ENCODE measurements around the gene OR4F6. TPM values are rescaled to one million over a fixed set of nuclear protein-coding genes. Genes with fewer than 3 reads are reported as not detected.
"Not testable (repeated sequence)": the region's sequence is repeated elsewhere in the genome, so short reads cannot be mapped to it uniquely, and the experiment has no call there.

OR4F6 gene
- total RNA-seq, 1 experiment from 2014 or later, result not detected

- Histone ChIP-seq H3K27me3 (replicated peaks; ENCODE audit: control insufficient read depth, insufficient read depth, low read length) (no peaks in the 10 kb centered on the region), H3K9me3 (no peaks in the 10 kb centered on the region), H3K4me1 (no peaks in the 10 kb centered on the region), H3K36me3 (ENCODE audit: control insufficient read depth, insufficient read depth, low read length) (no peaks in the 10 kb centered on the region), H3K4me3 (ENCODE audit: low read depth, low read length) (no peak overlapping the region)
- TF ChIP-seq CTCF (IDR thresholded peaks at IDR 0.05; ENCODE audit: insufficient read depth in 1 of 2, low read depth in 1 of 2, low read length in 1 of 2, severe bottlenecking in 1 of 2, unreplicated experiment in 1 of 2), result no peak
- ChIA-PET CTCF (no interaction called here), POLR2A (no interaction called here)
- H3K9me3 Mint-ChIP-seq (ENCODE audit: unreplicated experiment), result no peaks in the 10 kb centered on the region
- no peak for DNase-seq
- no peaks in the 10 kb centered on the region for H3K4me1 Mint-ChIP-seq (ENCODE audit: low read depth, unreplicated experiment)
- H3K27ac Mint-ChIP-seq (ENCODE audit: unreplicated experiment), result no peak overlapping the region
- intact Hi-C loops (cut with micrococcal nuclease; ENCODE audit: unreplicated experiment), result loop anchor here (10.0 kb wide), 1 partner anchor 1997 kb away; no protein-coding TSS in a partner anchor
- BruUV-seq (replicated peaks), result no TSS peak
- H3K27me3 Mint-ChIP-seq (ENCODE audit: insufficient read depth, unreplicated experiment), result peaks cover 2% of the 10 kb centered on the region
- no peaks in the 10 kb centered on the region for H3K36me3 Mint-ChIP-seq (ENCODE audit: insufficient read depth, unreplicated experiment)
- no peak overlapping the region for H3K4me3 Mint-ChIP-seq (ENCODE audit: unreplicated experiment)
These were observed 21.4 kb upstream of the OR4F6 start for GRCh38 chr15:101781928-101782327.

GRCh38 chr15:101784644-101785043 is 18.7 kb upstream of the OR4F6 start:
- Histone ChIP-seq H3K36me3 (ENCODE audit: control insufficient read depth, insufficient read depth, low read length) (no peaks in the 10 kb centered on the region), H3K4me1 (no peaks in the 10 kb centered on the region), H3K4me3 (ENCODE audit: low read depth, low read length) (no peak overlapping the region), H3K9me3 (no peaks in the 10 kb centered on the region), H3K27me3 (replicated peaks; ENCODE audit: control insufficient read depth, insufficient read depth, low read length) (no peaks in the 10 kb centered on the region)
- no TSS peak for BruUV-seq (replicated peaks)
- ChIA-PET CTCF (no interaction called here), POLR2A (no interaction called here)
- no peak for TF ChIP-seq CTCF (IDR thresholded peaks at IDR 0.05; ENCODE audit: insufficient read depth in 1 of 2, low read depth in 1 of 2, low read length in 1 of 2, severe bottlenecking in 1 of 2, unreplicated experiment in 1 of 2)
- Mint-ChIP-seq H3K27ac (ENCODE audit: unreplicated experiment) (no peak overlapping the region), H3K27me3 (ENCODE audit: insufficient read depth, unreplicated experiment) (peaks cover 2% of the 10 kb centered on the region), H3K36me3 (ENCODE audit: insufficient read depth, unreplicated experiment) (no peaks in the 10 kb centered on the region), H3K9me3 (ENCODE audit: unreplicated experiment) (no peaks in the 10 kb centered on the region), H3K4me1 (ENCODE audit: low read depth, unreplicated experiment) (no peaks in the 10 kb centered on the region), H3K4me3 (ENCODE audit: unreplicated experiment) (no peak overlapping the region)
- intact Hi-C loops (cut with micrococcal nuclease; ENCODE audit: unreplicated experiment), result loop anchor here (10.0 kb wide), 1 partner anchor 2000 kb away; no protein-coding TSS in a partner anchor
- no peak for DNase-seq

GRCh38 chr15:101786422-101786821 is 16.9 kb upstream of the OR4F6 start:
- POLR2A ChIA-PET; DNase-seq; H3K4me3 Mint-ChIP-seq (ENCODE audit: unreplicated experiment); H3K4me3 ChIP-seq (ENCODE audit: low read depth, low read length); H3K4me1 ChIP-seq; H3K36me3 ChIP-seq (ENCODE audit: control insufficient read depth, insufficient read depth, low read length); H3K9me3 ChIP-seq; H3K27me3 ChIP-seq (replicated peaks; ENCODE audit: control insufficient read depth, insufficient read depth, low read length); H3K27me3 Mint-ChIP-seq (ENCODE audit: insufficient read depth, unreplicated experiment); H3K4me1 Mint-ChIP-seq (ENCODE audit: low read depth, unreplicated experiment); BruUV-seq (replicated peaks); H3K36me3 Mint-ChIP-seq (ENCODE audit: insufficient read depth, unreplicated experiment); H3K27ac Mint-ChIP-seq (ENCODE audit: unreplicated experiment); H3K9me3 Mint-ChIP-seq (ENCODE audit: unreplicated experiment): not testable (repeated sequence)
- intact Hi-C loops (cut with micrococcal nuclease; ENCODE audit: unreplicated experiment), result loop anchor here (10.0 kb wide), 1 partner anchor 2002 kb away; no protein-coding TSS in a partner anchor
- CTCF ChIA-PET, result interaction anchor here (0.6 kb wide), 1 partner anchor 21 kb away, joined by 8 read pairs; no protein-coding TSS in a partner anchor

- BruUV-seq (replicated peaks); H3K27me3 Mint-ChIP-seq (ENCODE audit: insufficient read depth, unreplicated experiment); H3K9me3 Mint-ChIP-seq (ENCODE audit: unreplicated experiment); H3K4me1 ChIP-seq; H3K4me3 Mint-ChIP-seq (ENCODE audit: unreplicated experiment); H3K27me3 ChIP-seq (replicated peaks; ENCODE audit: control insufficient read depth, insufficient read depth, low read length); H3K36me3 Mint-ChIP-seq (ENCODE audit: insufficient read depth, unreplicated experiment); H3K27ac Mint-ChIP-seq (ENCODE audit: unreplicated experiment); H3K36me3 ChIP-seq (ENCODE audit: control insufficient read depth, insufficient read depth, low read length); H3K4me3 ChIP-seq (ENCODE audit: low read depth, low read length); DNase-seq; CTCF ChIA-PET; H3K4me1 Mint-ChIP-seq (ENCODE audit: low read depth, unreplicated experiment); H3K9me3 ChIP-seq; POLR2A ChIA-PET: not testable (repeated sequence)
- intact Hi-C loops (cut with micrococcal nuclease; ENCODE audit: unreplicated experiment), result loop anchor here (10.0 kb wide), 1 partner anchor 2003 kb away; no protein-coding TSS in a partner anchor
These were observed 15.3 kb upstream of the OR4F6 start for GRCh38 chr15:101788001-101788400.

GRCh38 chr15:101788503-101789269 is 14.6 kb upstream of the OR4F6 start:
- H3K4me1 Mint-ChIP-seq (ENCODE audit: low read depth, unreplicated experiment); H3K27me3 ChIP-seq (replicated peaks; ENCODE audit: control insufficient read depth, insufficient read depth, low read length); POLR2A ChIA-PET; H3K36me3 Mint-ChIP-seq (ENCODE audit: insufficient read depth, unreplicated experiment); DNase-seq; BruUV-seq (replicated peaks); CTCF ChIA-PET; H3K36me3 ChIP-seq (ENCODE audit: control insufficient read depth, insufficient read depth, low read length); H3K4me3 ChIP-seq (ENCODE audit: low read depth, low read length); H3K9me3 Mint-ChIP-seq (ENCODE audit: unreplicated experiment); H3K9me3 ChIP-seq; H3K4me1 ChIP-seq; H3K4me3 Mint-ChIP-seq (ENCODE audit: unreplicated experiment); H3K27ac Mint-ChIP-seq (ENCODE audit: unreplicated experiment); H3K27me3 Mint-ChIP-seq (ENCODE audit: insufficient read depth, unreplicated experiment): not testable (repeated sequence)
- intact Hi-C loops (cut with micrococcal nuclease; ENCODE audit: unreplicated experiment), result loop anchor here (10.0 kb wide), 1 partner anchor 2004 kb away; no protein-coding TSS in a partner anchor

Measured in Caco-2 (cell line).